GM19324 (cell line): ENCODE results near the gene MARVELD2.

Experiments
- ATAC-seq: cut with Tn5 transposase; IDR thresholded peaks from one replicate; pipeline ENCODE4 v1.9.1; 2021; ENCODE audit warnings: mild to moderate bottlenecking, moderate library complexity; ENCODE audit not compliant: unreplicated experiment, low FRiP score

Gene MARVELD2

GRCh38 chr5:69491838-69492390 is 77.0 kb downstream of the MARVELD2 start:
- no peak for ATAC-seq

GRCh38 chr5:69492391-69492922 is 77.5 kb downstream of the MARVELD2 start, which contains the start of gene OCLN:
Gene OCLN (plus strand): TSS chr5:69492790. CDS start chr5:69504245, 11,455 bp downstream.
- no peak for ATAC-seq

GRCh38 chr5:69492923-69493395 is 78.0 kb downstream of the MARVELD2 start:
- ATAC-seq, result no peak

GRCh38 chr5:69493396-69494133 is 78.6 kb downstream of the MARVELD2 start:
- no peak for ATAC-seq
